ENCODE results near the gene SLC2A4RG.

Gene SLC2A4RG

GRCh38 chr20:63768591-63769515, 29.3 kb downstream of the SLC2A4RG start:
- ChIA-PET CTCF (interaction anchor here (0.6 kb wide), 2 partner anchors 25 to 1531 kb away, joined by 3 to 7 read pairs; no protein-coding TSS in a partner anchor), POLR2A (ENCODE audit: low non-redundant PET) (interaction anchor here (0.6 kb wide), 1 partner anchor 218 kb away, joined by 7 read pairs; no protein-coding TSS in a partner anchor)
- no peak overlapping the region for H3K27ac ChIP-seq
- no peak for TF ChIP-seq CTCF (conservative IDR thresholded peaks at IDR 0.05; ENCODE audit: low read depth)
- no peak for DNase-seq (ENCODE audit: low spot score)

- no peak for DNase-seq (ENCODE audit: low spot score)
These were observed 30.4 kb downstream of the SLC2A4RG start for GRCh38 chr20:63769891-63770474.

GRCh38 chr20:63771046-63771707, 31.6 kb downstream of the SLC2A4RG start:
- ChIA-PET CTCF (no interaction called here), POLR2A (ENCODE audit: low non-redundant PET) (no interaction called here)
- no peak for DNase-seq (ENCODE audit: low spot score)
- TF ChIP-seq CTCF (conservative IDR thresholded peaks at IDR 0.05; ENCODE audit: low read depth): no peak
- H3K27ac ChIP-seq: no peak overlapping the region

More at GRCh38 chr20:63769891-63770474, 30.4 kb downstream of the SLC2A4RG start:
- POLR2A ChIA-PET (ENCODE audit: low non-redundant PET): no interaction called here
- no peak overlapping the region for H3K27ac ChIP-seq
- TF ChIP-seq CTCF (conservative IDR thresholded peaks at IDR 0.05; ENCODE audit: low read depth): no peak
- CTCF ChIA-PET: interaction anchor here (0.6 kb wide), 1 partner anchor 24 kb away, joined by 7 read pairs; no protein-coding TSS in a partner anchor

GRCh38 chr20:63772781-63773518, 33.4 kb downstream of the SLC2A4RG start:
- DNase-seq (ENCODE audit: low spot score): no peak
- no peak overlapping the region for H3K27ac ChIP-seq
- ChIA-PET POLR2A (ENCODE audit: low non-redundant PET) (interaction anchor here (0.7 kb wide), 1 partner anchor 30 kb away, joined by 7 read pairs; no protein-coding TSS in a partner anchor), CTCF (interaction anchor here (1.0 to 2.7 kb wide), 3 partner anchors 14 to 48 kb away, joined by 3 to 16 read pairs (median 5); no protein-coding TSS in a partner anchor)
- TF ChIP-seq CTCF (conservative IDR thresholded peaks at IDR 0.05; ENCODE audit: low read depth): no peak

- POLR2A ChIA-PET (ENCODE audit: low non-redundant PET): interaction anchor here (0.7 kb wide), 1 partner anchor 31 kb away, joined by 7 read pairs; no protein-coding TSS in a partner anchor
- DNase-seq (ENCODE audit: low spot score): no peak
- H3K27ac ChIP-seq: no peak overlapping the region
- TF ChIP-seq CTCF (conservative IDR thresholded peaks at IDR 0.05; ENCODE audit: low read depth): no peak
- CTCF ChIA-PET: interaction anchor here (0.5 to 2.7 kb wide), 5 partner anchors 13 to 240 kb away, joined by 3 to 16 read pairs (median 5); no protein-coding TSS in a partner anchor
These were observed 34.1 kb downstream of the SLC2A4RG start for GRCh38 chr20:63773571-63774241.

Data from RWPE1 (cell line).